Mesenchymal stem cell (in vitro differentiated cells and primary cell): ENCODE data around the gene IKZF3.

Experiments
- DNase-seq: peaks from one replicate; pipeline ENCODE4 v3.0.0-alpha.2; 2013
- H2AFZ ChIP-seq: one replicate; pipeline ENCODE4 v1.6.1; 2013; ENCODE audit warnings: low read depth, mild to moderate bottlenecking, control low read depth, inconsistent platforms, low read length, moderate library complexity
- H2AK5ac ChIP-seq: 2 replicates; pipeline ENCODE4 v1.6.1; 2013; ENCODE audit warnings: low read length, moderate library complexity, mild to moderate bottlenecking, inconsistent platforms; ENCODE audit not compliant: severe bottlenecking
- H2BK120ac ChIP-seq: one replicate; pipeline ENCODE4 v1.6.1; 2013; ENCODE audit warnings: low read depth, mild to moderate bottlenecking, inconsistent platforms, low read length, moderate library complexity
- H2BK12ac ChIP-seq, 2 experiments: one replicate each; pipeline ENCODE4 v1.6.1; 2013; ENCODE audit warnings: inconsistent platforms in 2 of 2, low read length in 2 of 2, mild to moderate bottlenecking in 2 of 2, moderate library complexity in 2 of 2, control low read depth in 1 of 2
- H2BK15ac ChIP-seq: one replicate; pipeline ENCODE4 v1.6.1; 2013; ENCODE audit warnings: mild to moderate bottlenecking, low read depth, inconsistent platforms; ENCODE audit not compliant: poor library complexity, severe bottlenecking
- H2BK5ac ChIP-seq: 2 replicates; pipeline ENCODE4 v1.6.1; 2013; ENCODE audit warnings: low read depth, mild to moderate bottlenecking, low read length, control low read depth, inconsistent platforms; ENCODE audit not compliant: poor library complexity, severe bottlenecking
- H3K14ac ChIP-seq, 2 experiments: one replicate each; pipeline ENCODE4 v1.6.1; 2013; ENCODE audit warnings: inconsistent platforms in 2 of 2, low read length in 2 of 2, control low read depth in 1 of 2, mild to moderate bottlenecking in 1 of 2, moderate library complexity in 1 of 2
- H3K18ac ChIP-seq, 2 experiments: one replicate each; pipeline ENCODE4 v1.6.1; 2013; ENCODE audit warnings: inconsistent platforms in 2 of 2, low read length in 2 of 2, control low read depth in 1 of 2, low read depth in 1 of 2, mild to moderate bottlenecking in 1 of 2
- H3K23ac ChIP-seq, 2 experiments: one replicate each; pipeline ENCODE4 v1.6.1; 2013; ENCODE audit warnings: inconsistent platforms in 2 of 2, low read length in 2 of 2, mild to moderate bottlenecking in 2 of 2, moderate library complexity in 2 of 2, control low read depth in 1 of 2
- H3K27ac ChIP-seq: 2 replicates; pipeline ENCODE4 v1.5.1; 2013; ENCODE audit warnings: mild to moderate bottlenecking, moderate library complexity, low read length, control low read depth, inconsistent platforms; ENCODE audit not compliant: poor library complexity, severe bottlenecking
- H3K27me3 ChIP-seq, 2 experiments: 2 replicates each; pipeline versions ENCODE4 v1.6.1 to v1.7.0; 2013; ENCODE audit warnings: low read length in 2 of 2, mild to moderate bottlenecking in 2 of 2, moderate library complexity in 2 of 2, control low read depth in 1 of 2, inconsistent platforms in 1 of 2; ENCODE audit not compliant: control insufficient read depth in 1 of 2, insufficient read depth in 1 of 2
- H3K36me3 ChIP-seq, 2 experiments: 2 replicates each; pipeline versions ENCODE4 v1.6.1 to v1.7.0; 2013; ENCODE audit warnings: low read length in 2 of 2, control low read depth in 1 of 2, inconsistent platforms in 1 of 2, low read depth in 1 of 2, mild to moderate bottlenecking in 1 of 2; ENCODE audit not compliant: insufficient read depth in 2 of 2, control insufficient read depth in 1 of 2
- H3K4ac ChIP-seq, 2 experiments: one replicate each; pipeline ENCODE4 v1.6.1; 2013; ENCODE audit warnings: inconsistent platforms in 2 of 2, low read length in 2 of 2, mild to moderate bottlenecking in 2 of 2, moderate library complexity in 2 of 2, control low read depth in 1 of 2, low read depth in 1 of 2
- H3K4me1 ChIP-seq: 2 replicates; pipeline ENCODE4 v1.6.1; 2013; ENCODE audit warnings: low read depth, low read length, control low read depth; ENCODE audit not compliant: control insufficient read depth, insufficient read depth
- H3K4me2 ChIP-seq: 2 replicates; pipeline ENCODE4 v1.6.1; 2013; ENCODE audit warnings: low read length, mild to moderate bottlenecking, inconsistent platforms; ENCODE audit not compliant: poor library complexity, severe bottlenecking
- H3K4me3 ChIP-seq, 2 experiments: 2 replicates each; pipeline versions ENCODE4 v1.5.1 to v1.7.0; 2013; ENCODE audit warnings: low read length in 2 of 2, mild to moderate bottlenecking in 2 of 2, control low read depth in 1 of 2, low read depth in 1 of 2; ENCODE audit not compliant: insufficient read depth in 1 of 2
- H3K79me1 ChIP-seq: replicated peaks from 2 replicates; pipeline ENCODE4 v1.6.1; 2013; ENCODE audit warnings: mild to moderate bottlenecking, control low read depth, low read length, inconsistent platforms; ENCODE audit not compliant: poor library complexity, severe bottlenecking
- H3K9ac ChIP-seq: 2 replicates; pipeline ENCODE4 v1.7.0; 2013; ENCODE audit warnings: mild to moderate bottlenecking, low read length, moderate library complexity
- H3K9me3 ChIP-seq: 2 replicates; pipeline ENCODE4 v1.7.0; 2013; ENCODE audit warnings: mild to moderate bottlenecking, low read length; ENCODE audit not compliant: control insufficient read depth
- H4K8ac ChIP-seq: one replicate; pipeline ENCODE4 v1.6.1; 2013; ENCODE audit warnings: inconsistent platforms, mild to moderate bottlenecking, low read length, moderate library complexity
- H4K91ac ChIP-seq: one replicate; pipeline ENCODE4 v1.6.1; 2013; ENCODE audit warnings: mild to moderate bottlenecking, low read length, inconsistent platforms
- WGBS: methylation state at CpG from one replicate; pipeline ENCODE4 v1.1.7; 2013; ENCODE audit warnings: mixed read lengths; 5-methylcytosine and 5-hydroxymethylcytosine counted together

IKZF3 gene

DNA sequence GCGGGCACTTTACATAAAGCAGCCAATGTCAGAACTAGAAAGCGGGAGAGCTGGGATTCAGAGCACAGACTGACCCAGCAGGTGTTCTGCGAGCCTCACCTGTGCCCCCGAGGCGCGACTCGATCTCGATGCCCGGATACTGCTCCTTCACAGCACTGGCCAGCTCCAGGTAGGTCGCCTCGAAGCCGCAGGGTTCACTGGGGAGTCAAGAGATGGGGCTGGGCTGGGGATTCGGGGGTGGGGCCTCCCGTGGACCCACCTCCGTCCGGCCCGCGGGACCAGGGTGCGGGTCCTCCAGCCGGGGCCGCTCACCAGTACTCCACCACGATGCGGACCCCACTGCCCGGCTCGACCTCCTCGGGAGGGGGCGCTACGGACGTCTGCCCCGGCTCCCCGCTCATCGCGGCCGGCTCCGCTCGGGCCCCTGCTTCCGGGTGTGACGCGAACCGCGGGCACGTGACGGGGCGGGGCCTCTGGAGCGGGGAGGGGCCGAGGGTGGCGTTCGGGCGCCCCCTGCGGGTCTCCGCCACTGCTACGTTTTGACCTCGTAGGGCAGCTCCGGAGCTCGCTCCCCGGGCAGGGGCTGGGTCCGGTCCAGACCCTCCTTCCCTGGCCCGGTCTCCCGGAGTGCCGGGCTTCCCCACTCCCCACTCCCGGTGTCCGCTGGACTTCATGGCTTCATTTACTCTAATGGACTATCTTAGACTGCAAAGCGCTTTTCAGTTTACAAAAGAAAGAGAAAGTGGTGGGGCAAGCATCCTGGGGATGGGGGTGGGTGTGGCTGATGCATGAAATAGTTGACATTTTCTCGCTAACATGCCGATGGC is 133.8 kb downstream of the IKZF3 start, which contains the start of gene MIEN1:
Gene MIEN1, minus strand, starts transcription at position 438 of the 827 bp plus-strand sequence. Its CDS starts 37 bp downstream, at position 401.
- peak within 1 kb of the TSS; percentile 66 for H2BK5ac ChIP-seq
- no peak within 1 kb of the TSS for H3K23ac ChIP-seq
- no peaks in the 10 kb centered on the region for H3K9me3 ChIP-seq
- peak within 1 kb of the TSS; percentile 91 for H3K9ac ChIP-seq
- H3K4me3 ChIP-seq: peak within 1 kb of the TSS; percentile 79 to 95
- H2AK5ac ChIP-seq: peak within 1 kb of the TSS; percentile 20
- H2AFZ ChIP-seq: peak within 1 kb of the TSS; percentile 84
- H2BK120ac ChIP-seq: no peak within 1 kb of the TSS
- peaks cover 32 to 36% of the 10 kb centered on the region in 2 experiments for H3K36me3 ChIP-seq
- H3K4ac ChIP-seq: peak within 1 kb of the TSS in 1 of 2 experiments; percentile 66
- no peak within 1 kb of the TSS for H3K27ac ChIP-seq
- H4K91ac ChIP-seq: peak within 1 kb of the TSS; percentile 96
- peaks cover 16% of the 10 kb centered on the region for H3K79me1 ChIP-seq
- peak within 1 kb of the TSS; percentile 89 for H3K4me2 ChIP-seq
- peak; percentile 82 for DNase-seq
- peak within 1 kb of the TSS; percentile 96 for H2BK15ac ChIP-seq
- peak within 1 kb of the TSS in 1 of 2 experiments; percentile 57 for H2BK12ac ChIP-seq
- peak within 1 kb of the TSS in 1 of 2 experiments; percentile 46 for H3K14ac ChIP-seq
- peak within 1 kb of the TSS; percentile 30 for H4K8ac ChIP-seq
- peaks cover 11% of the 10 kb centered on the region for H3K4me1 ChIP-seq
- H3K18ac ChIP-seq: peak within 1 kb of the TSS; percentile 94 to 95
- WGBS: 2% methylated on average over 53 of the region's 65 CpGs
- no peaks in the 10 kb centered on the region for H3K27me3 ChIP-seq

- Histone ChIP-seq H3K18ac (no peak overlapping the region), H4K91ac (no peak overlapping the region), H2BK15ac (no peak overlapping the region), H2AK5ac (peak overlapping the region; percentile 20), H3K79me1 (peaks cover 20% of the 10 kb centered on the region), H2BK12ac (no peak overlapping the region), H3K4me3 (peak overlapping the region in 1 of 2 experiments; percentile 95), H3K14ac (peak overlapping the region in 1 of 2 experiments; percentile 46), H2AFZ (no peak overlapping the region), H3K36me3 (peaks cover 41 to 46% of the 10 kb centered on the region in 2 experiments), H3K4ac (no peak overlapping the region), H3K9me3 (no peaks in the 10 kb centered on the region), H4K8ac (no peak overlapping the region), H3K9ac (peak overlapping the region; percentile 91), H3K23ac (no peak overlapping the region), H2BK5ac (no peak overlapping the region), H3K27ac (no peak overlapping the region), H3K4me1 (peaks cover 11% of the 10 kb centered on the region), H3K27me3 (no peaks in the 10 kb centered on the region), H3K4me2 (peak overlapping the region; percentile 58), H2BK120ac (no peak overlapping the region)
- no peak for DNase-seq
- WGBS: 81% methylated on average over 5 of the region's 6 CpGs
These were observed 134.7 kb downstream of the IKZF3 start for GRCh38 chr17:39729280-39729851.

DNA sequence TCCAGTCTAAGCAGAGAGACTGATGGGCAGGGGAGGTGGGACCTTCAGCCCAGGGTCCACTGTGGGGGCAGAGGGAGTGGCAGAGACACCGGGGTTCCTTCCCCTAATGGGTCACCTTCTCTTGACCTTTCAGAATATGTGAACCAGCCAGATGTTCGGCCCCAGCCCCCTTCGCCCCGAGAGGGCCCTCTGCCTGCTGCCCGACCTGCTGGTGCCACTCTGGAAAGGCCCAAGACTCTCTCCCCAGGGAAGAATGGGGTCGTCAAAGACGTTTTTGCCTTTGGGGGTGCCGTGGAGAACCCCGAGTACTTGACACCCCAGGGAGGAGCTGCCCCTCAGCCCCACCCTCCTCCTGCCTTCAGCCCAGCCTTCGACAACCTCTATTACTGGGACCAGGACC is 136.6 kb downstream of the IKZF3 start:
- H3K27me3 ChIP-seq: no peaks in the 10 kb centered on the region
- H3K4ac ChIP-seq: no peak overlapping the region
- DNase-seq: no peak
- H2BK12ac ChIP-seq: no peak overlapping the region
- H3K27ac ChIP-seq: no peak overlapping the region
- H3K9me3 ChIP-seq: no peaks in the 10 kb centered on the region
- no peak overlapping the region for H3K4me2 ChIP-seq
- H3K9ac ChIP-seq: no peak overlapping the region
- no peak overlapping the region for H3K23ac ChIP-seq
- no peak overlapping the region for H2BK15ac ChIP-seq
- 94% methylated on average over 10 of the region's 10 CpGs for WGBS
- no peak overlapping the region for H3K14ac ChIP-seq
- H2BK120ac ChIP-seq: no peak overlapping the region
- peaks cover 20% of the 10 kb centered on the region for H3K79me1 ChIP-seq
- no peak overlapping the region for H2AFZ ChIP-seq
- H2BK5ac ChIP-seq: no peak overlapping the region
- H2AK5ac ChIP-seq: no peak overlapping the region
- H3K18ac ChIP-seq: no peak overlapping the region
- peaks cover 41 to 62% of the 10 kb centered on the region in 2 experiments for H3K36me3 ChIP-seq
- H4K8ac ChIP-seq: no peak overlapping the region
- H3K4me1 ChIP-seq: peaks cover 11% of the 10 kb centered on the region
- H4K91ac ChIP-seq: no peak overlapping the region
- no peak overlapping the region for H3K4me3 ChIP-seq

DNA sequence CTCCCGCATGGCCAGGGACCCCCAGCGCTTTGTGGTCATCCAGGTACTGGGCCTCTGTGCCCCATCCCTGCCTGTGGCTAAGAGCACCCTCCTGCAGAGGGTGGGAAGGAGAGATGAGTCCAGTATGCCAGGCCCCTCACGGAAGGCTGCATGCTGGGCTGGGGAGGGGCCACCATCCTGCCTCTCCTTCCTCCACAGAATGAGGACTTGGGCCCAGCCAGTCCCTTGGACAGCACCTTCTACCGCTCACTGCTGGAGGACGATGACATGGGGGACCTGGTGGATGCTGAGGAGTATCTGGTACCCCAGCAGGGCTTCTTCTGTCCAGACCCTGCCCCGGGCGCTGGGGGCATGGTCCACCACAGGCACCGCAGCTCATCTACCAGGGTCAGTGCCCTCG is 137.5 kb downstream of the IKZF3 start:
- Histone ChIP-seq H3K14ac (no peak overlapping the region), H3K27ac (no peak overlapping the region), H2AFZ (no peak overlapping the region), H2BK5ac (no peak overlapping the region), H3K23ac (no peak overlapping the region), H2BK12ac (no peak overlapping the region), H3K4ac (no peak overlapping the region), H2BK15ac (no peak overlapping the region), H3K9me3 (no peaks in the 10 kb centered on the region), H3K79me1 (peaks cover 20% of the 10 kb centered on the region), H3K36me3 (peaks cover 47 to 68% of the 10 kb centered on the region in 2 experiments), H3K9ac (no peak overlapping the region), H2AK5ac (no peak overlapping the region), H3K4me2 (no peak overlapping the region), H3K18ac (no peak overlapping the region), H3K4me3 (no peak overlapping the region), H3K27me3 (no peaks in the 10 kb centered on the region), H2BK120ac (no peak overlapping the region), H3K4me1 (peaks cover 11% of the 10 kb centered on the region), H4K8ac (no peak overlapping the region), H4K91ac (no peak overlapping the region)
- no peak for DNase-seq
- WGBS: 96% methylated on average over 9 of the region's 9 CpGs
